ENCODE results near the gene IL17B.

Gene IL17B

GRCh38 chr5:149419532-149419858, 40.4 kb upstream of the IL17B start:
- no peaks in the 10 kb centered on the region for H3K27me3 Mint-ChIP-seq
- no peaks in the 10 kb centered on the region for H3K36me3 Mint-ChIP-seq (ENCODE audit: low read depth)
- H3K27ac Mint-ChIP-seq: no peak overlapping the region
- H3K4me1 Mint-ChIP-seq (ENCODE audit: low read depth): peaks cover 4% of the 10 kb centered on the region
- no peak overlapping the region for H3K4me3 Mint-ChIP-seq
- no peaks in the 10 kb centered on the region for H3K9me3 Mint-ChIP-seq

- Mint-ChIP-seq H3K4me1 (ENCODE audit: low read depth) (peaks cover 4% of the 10 kb centered on the region), H3K9me3 (no peaks in the 10 kb centered on the region), H3K36me3 (ENCODE audit: low read depth) (no peaks in the 10 kb centered on the region), H3K27ac (no peak overlapping the region), H3K27me3 (no peaks in the 10 kb centered on the region), H3K4me3 (no peak overlapping the region)
Observed at GRCh38 chr5:149418910-149419531, 39.9 kb upstream of the IL17B start.

DNA sequence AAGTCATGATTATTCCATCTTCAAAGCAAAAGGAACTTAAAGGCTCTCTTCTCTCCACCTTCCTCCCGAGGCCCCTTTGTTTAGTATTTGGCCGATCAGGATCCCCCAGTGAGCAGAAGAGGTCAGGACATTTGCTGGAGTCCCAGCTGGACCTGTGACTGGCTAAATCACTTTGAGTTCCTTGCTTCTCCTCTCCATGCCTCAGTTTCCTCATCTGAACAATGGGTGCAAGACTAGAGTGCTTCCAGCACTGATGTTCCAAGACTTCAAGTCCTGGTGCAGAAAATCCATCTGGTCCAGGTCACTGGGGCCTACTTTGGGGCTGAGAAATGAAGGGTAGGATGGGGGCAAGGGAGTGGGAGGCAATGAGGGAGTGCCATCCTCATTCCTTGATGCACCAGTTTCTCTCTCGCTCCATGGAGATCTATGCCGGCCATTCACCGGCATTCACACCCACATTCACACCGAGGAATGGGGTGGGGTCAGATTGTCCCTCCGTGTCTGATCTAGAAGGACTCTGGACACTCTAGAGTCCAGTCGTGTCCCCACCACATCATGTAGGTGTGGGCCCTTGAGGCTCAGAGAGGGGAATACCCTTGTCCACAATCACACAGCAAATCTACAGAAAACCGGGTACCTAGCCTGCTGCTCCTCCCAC, 38.7 kb upstream of the IL17B start:
- H3K36me3 Mint-ChIP-seq (ENCODE audit: low read depth): no peaks in the 10 kb centered on the region
- H3K9me3 Mint-ChIP-seq: no peaks in the 10 kb centered on the region
- H3K4me1 Mint-ChIP-seq (ENCODE audit: low read depth): peaks cover 4% of the 10 kb centered on the region
- H3K27ac Mint-ChIP-seq: no peak overlapping the region
- H3K27me3 Mint-ChIP-seq: no peaks in the 10 kb centered on the region
- H3K4me3 Mint-ChIP-seq: no peak overlapping the region

GRCh38 chr5:149416987-149417710, 38.1 kb upstream of the IL17B start:
- Mint-ChIP-seq H3K36me3 (ENCODE audit: low read depth) (no peaks in the 10 kb centered on the region), H3K27me3 (no peaks in the 10 kb centered on the region), H3K4me1 (ENCODE audit: low read depth) (peaks cover 3% of the 10 kb centered on the region), H3K4me3 (no peak overlapping the region), H3K27ac (no peak overlapping the region), H3K9me3 (no peaks in the 10 kb centered on the region)

GRCh38 chr5:149415066-149415967, 36.2 kb upstream of the IL17B start:
- H3K27ac Mint-ChIP-seq: no peak overlapping the region
- no peaks in the 10 kb centered on the region for H3K36me3 Mint-ChIP-seq (ENCODE audit: low read depth)
- no peak overlapping the region for H3K4me3 Mint-ChIP-seq
- no peaks in the 10 kb centered on the region for H3K27me3 Mint-ChIP-seq
- H3K4me1 Mint-ChIP-seq (ENCODE audit: low read depth): no peaks in the 10 kb centered on the region
- no peaks in the 10 kb centered on the region for H3K9me3 Mint-ChIP-seq

GRCh38 chr5:149414405-149415065, 35.4 kb upstream of the IL17B start:
- Mint-ChIP-seq H3K4me1 (ENCODE audit: low read depth) (no peaks in the 10 kb centered on the region), H3K9me3 (no peaks in the 10 kb centered on the region), H3K36me3 (ENCODE audit: low read depth) (no peaks in the 10 kb centered on the region), H3K27ac (no peak overlapping the region), H3K27me3 (no peaks in the 10 kb centered on the region), H3K4me3 (no peak overlapping the region)

DNA sequence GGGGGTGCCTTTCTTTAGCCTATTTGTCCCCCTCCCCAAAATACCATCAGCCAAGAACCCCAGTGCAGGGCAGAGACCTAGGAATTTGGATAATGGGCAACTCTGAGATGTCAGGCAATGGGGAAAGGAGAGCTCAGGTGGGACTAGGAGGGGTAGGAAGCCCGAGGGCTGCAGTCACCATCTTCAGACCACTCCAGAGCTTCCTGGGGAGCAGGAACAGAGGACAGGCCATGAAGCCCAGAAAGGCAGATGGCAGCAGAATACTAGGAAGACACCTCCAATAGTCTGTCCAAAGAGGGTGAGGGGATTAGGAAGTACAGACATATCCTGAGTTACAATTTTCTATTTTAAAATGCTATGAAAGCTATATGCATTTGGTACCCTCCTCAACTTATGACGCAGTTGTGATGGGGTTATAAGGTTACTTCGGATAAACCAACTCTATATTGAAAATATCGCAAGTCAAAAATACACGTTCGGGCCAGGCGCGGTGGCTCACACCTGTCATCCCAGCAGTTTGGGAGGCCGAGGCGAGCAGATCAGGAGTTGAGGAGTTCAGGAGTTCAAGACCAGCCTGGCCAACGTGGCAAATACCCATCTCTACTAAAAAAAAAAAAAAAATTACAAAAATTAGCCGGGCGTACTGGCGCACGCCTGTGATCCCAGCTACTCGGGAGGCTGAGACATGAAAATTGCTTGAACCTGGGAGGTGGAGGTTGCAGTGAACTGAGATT, 34.6 kb upstream of the IL17B start:
- Mint-ChIP-seq H3K27me3 (no peaks in the 10 kb centered on the region), H3K9me3 (no peaks in the 10 kb centered on the region), H3K27ac (no peak overlapping the region), H3K4me3 (no peak overlapping the region), H3K4me1 (ENCODE audit: low read depth) (no peaks in the 10 kb centered on the region), H3K36me3 (ENCODE audit: low read depth) (no peaks in the 10 kb centered on the region)

DNA sequence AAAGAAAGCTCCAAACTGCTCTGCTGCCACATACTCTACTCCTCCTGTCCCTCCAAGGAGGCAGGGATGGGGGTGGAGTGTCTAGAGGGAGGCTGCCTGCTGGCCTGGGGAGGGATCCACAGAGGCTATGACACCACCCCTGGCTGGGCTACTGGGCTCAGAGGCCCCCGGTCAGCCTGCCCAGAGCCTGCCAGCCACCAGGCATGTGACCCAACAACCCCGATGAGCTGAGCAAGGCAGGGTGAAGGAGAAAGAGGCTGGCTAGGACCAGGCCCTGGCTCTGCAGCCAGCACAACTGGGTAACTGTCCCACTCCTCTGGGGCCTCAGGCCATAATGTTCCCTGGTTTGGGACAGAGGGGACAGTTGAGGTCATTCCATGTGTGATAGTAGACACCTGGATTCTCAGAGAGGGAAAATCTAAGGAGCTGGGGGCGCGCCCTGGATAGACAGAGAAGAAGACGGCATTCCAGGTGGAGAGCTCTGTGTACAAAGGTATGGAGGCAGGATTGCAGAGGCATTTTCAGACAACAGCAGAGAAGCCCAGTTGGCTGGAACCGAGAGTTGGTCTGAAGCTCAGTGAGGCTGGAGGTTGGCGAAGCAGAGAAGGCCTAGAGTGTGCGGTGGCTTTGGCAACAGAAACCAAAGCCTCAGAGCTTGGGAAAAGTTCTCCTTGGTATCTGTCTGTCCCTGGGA, 33.8 kb upstream of the IL17B start:
- Mint-ChIP-seq H3K27ac (no peak overlapping the region), H3K4me1 (ENCODE audit: low read depth) (no peaks in the 10 kb centered on the region), H3K9me3 (no peaks in the 10 kb centered on the region), H3K27me3 (no peaks in the 10 kb centered on the region), H3K36me3 (ENCODE audit: low read depth) (no peaks in the 10 kb centered on the region), H3K4me3 (no peak overlapping the region)

DNA sequence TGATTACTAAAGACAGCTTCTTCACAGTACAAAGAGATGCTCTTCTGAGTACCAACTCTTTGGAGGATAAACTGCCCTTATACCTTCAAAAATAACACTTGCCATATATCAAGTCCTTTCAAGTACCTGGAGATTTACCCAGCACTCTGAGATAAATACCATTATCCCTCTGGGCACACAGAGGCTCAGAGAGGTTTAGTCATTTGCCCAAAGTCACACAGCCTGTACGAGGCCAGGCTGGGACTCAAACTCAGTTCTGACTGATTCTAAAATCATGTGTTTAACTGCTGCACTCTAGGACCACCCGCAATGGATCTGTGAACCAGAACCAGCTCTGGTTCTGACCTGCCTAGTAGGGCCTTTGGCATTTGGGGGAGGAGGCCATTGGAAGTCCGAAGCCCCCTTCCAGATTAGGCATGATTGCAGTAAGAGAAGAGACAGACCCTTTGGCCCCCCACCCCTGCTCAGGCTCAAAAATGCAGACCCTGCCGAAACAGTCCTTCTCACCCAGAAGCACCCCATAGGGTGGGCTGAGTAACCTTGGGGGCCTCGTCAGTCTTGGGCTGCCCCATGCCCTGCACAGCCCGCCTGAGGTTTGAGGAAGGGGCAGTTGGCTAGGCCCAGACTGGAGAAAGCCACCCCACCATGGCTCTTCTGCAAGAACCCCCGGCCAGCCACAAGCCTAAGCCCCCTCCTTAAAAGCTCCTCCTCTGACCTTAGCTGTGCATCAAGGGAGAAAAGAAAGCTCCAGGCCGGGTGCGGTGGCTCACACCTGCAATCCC, 32.8 kb upstream of the IL17B start:
- Mint-ChIP-seq H3K4me1 (ENCODE audit: low read depth) (no peaks in the 10 kb centered on the region), H3K27ac (no peak overlapping the region), H3K4me3 (no peak overlapping the region), H3K27me3 (no peaks in the 10 kb centered on the region), H3K36me3 (ENCODE audit: low read depth) (no peaks in the 10 kb centered on the region), H3K9me3 (no peaks in the 10 kb centered on the region)

- no peak overlapping the region for H3K27ac Mint-ChIP-seq
- H3K4me1 Mint-ChIP-seq (ENCODE audit: low read depth): no peaks in the 10 kb centered on the region
- H3K27me3 Mint-ChIP-seq: no peaks in the 10 kb centered on the region
- no peak overlapping the region for H3K4me3 Mint-ChIP-seq
- H3K9me3 Mint-ChIP-seq: no peaks in the 10 kb centered on the region
- no peaks in the 10 kb centered on the region for H3K36me3 Mint-ChIP-seq (ENCODE audit: low read depth)
Observed at GRCh38 chr5:149410721-149411432, 31.8 kb upstream of the IL17B start.

DNA sequence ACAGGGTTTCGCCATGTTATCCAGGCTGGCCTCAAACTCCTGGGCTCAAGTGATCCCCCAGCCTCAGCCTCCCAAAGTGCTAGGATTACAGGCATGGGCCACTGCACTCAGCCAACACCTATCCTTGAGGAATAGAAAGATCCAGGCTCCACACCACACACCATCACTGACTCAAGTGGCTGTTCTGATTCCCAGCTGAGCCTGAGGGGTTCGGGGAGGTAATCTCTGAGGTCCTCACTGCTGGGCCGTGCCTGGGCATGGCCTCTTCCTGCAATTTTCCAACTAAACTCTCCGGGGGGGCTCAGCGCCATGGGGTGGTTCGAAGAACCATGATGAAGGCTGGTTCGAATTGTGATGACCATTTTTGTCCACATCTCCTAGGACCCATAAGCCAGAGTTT, 31.0 kb upstream of the IL17B start:
- no peak overlapping the region for H3K27ac Mint-ChIP-seq
- no peak overlapping the region for H3K4me3 Mint-ChIP-seq

DNA sequence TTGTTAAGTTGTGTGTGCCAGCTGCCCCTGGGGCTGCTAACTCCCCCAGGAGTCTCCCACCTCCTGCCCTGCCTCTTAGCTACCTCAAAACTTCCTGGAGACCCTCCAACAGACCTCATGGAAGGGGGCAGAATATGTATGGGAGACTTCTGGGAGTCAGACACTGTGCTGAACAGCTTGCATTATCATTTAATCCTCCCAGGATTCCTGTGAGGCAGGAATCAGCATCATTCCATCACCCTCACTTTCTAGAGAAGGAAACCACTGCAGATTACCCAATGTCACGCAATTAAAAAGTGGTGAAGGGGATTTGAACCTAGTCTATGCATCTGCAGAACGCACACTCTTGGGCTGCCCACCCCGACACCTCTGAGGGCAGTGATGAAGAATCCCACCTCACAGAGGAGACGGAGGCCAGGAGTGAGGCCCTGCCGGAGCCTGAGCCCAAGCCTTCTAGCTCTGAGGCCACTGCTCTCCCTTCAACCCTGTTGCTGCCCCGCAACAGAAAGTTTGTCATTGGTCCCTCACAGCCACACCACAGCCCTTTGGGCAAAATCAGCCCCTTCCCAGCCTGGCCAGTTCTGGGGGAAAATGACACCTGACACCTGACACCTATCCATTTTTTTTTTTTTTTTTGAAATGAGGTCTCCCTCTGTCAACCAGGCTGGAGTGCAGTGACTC, 30.3 kb upstream of the IL17B start:
- Mint-ChIP-seq H3K27ac (no peak overlapping the region), H3K9me3 (no peaks in the 10 kb centered on the region), H3K27me3 (no peaks in the 10 kb centered on the region), H3K4me3 (no peak overlapping the region), H3K4me1 (ENCODE audit: low read depth) (no peaks in the 10 kb centered on the region), H3K36me3 (ENCODE audit: low read depth) (no peaks in the 10 kb centered on the region)

More for the DNA sequence above, 31.0 kb upstream of the IL17B start:
- Mint-ChIP-seq H3K36me3 (ENCODE audit: low read depth) (no peaks in the 10 kb centered on the region), H3K27me3 (no peaks in the 10 kb centered on the region), H3K4me1 (ENCODE audit: low read depth) (no peaks in the 10 kb centered on the region), H3K9me3 (no peaks in the 10 kb centered on the region)

Measured in stimulated activated naive CD8-positive, alpha-beta T cell treated with anti-CD3 and anti-CD28 coated beads, Interleukin-15, Interleukin-2, amounts not matched to agents 100 ng/mL and 50 ng/mL, for 24 hours (primary cell).